Chondrocyte (in vitro differentiated cells): ENCODE results near the gene ADAP1. TPM values are rescaled to one million over a fixed set of nuclear protein-coding genes. Genes with fewer than 3 reads are reported as not detected.

Experiments used
- DNase-seq: peaks from one replicate; pipeline ENCODE4 v3.0.0; 2021; ENCODE audit warnings: mixed read lengths, low spot score
- H3K27ac Mint-ChIP-seq: one replicate; pipeline ENCODE4 v1.8.0; 2021; ENCODE audit warnings: mild to moderate bottlenecking, moderate library complexity, mixed read lengths; ENCODE audit not compliant: unreplicated experiment
- H3K27me3 Mint-ChIP-seq: 2 replicates; pipeline ENCODE4 v1.8.0; 2021; ENCODE audit warnings: low read depth, mixed read lengths
- H3K36me3 Mint-ChIP-seq: 2 replicates; pipeline ENCODE4 v1.8.0; 2021; ENCODE audit warnings: low read depth, mixed read lengths
- H3K4me1 Mint-ChIP-seq: 2 replicates; pipeline ENCODE4 v1.8.0; 2021; ENCODE audit warnings: low read depth, mild to moderate bottlenecking, mixed read lengths
- H3K4me3 Mint-ChIP-seq: one replicate; pipeline ENCODE4 v1.8.0; 2021; ENCODE audit warnings: mild to moderate bottlenecking, moderate library complexity, mixed read lengths; ENCODE audit not compliant: unreplicated experiment
- H3K9me3 Mint-ChIP-seq: 2 replicates; pipeline ENCODE4 v1.8.0; 2021; ENCODE audit warnings: low read depth, mixed read lengths
- total RNA-seq: library from RNA; stranded (reverse); gene quantifications from 3 replicates; pipeline ENCODE4 v1.2.1, GENCODE V29; 2021
- TF ChIP-seq, protein P1 (sequence below): fragments of 200-600 bp; sonication (generic); IDR thresholded peaks from 2 replicates; pipeline ENCODE4 v1.5.0; 2021; ENCODE audit warnings: antibody characterized with exemption, mild to moderate bottlenecking, moderate library complexity

The ADAP1 gene
- total RNA-seq, 1 donor from 2014 or later = 6.7 TPM

DNA sequence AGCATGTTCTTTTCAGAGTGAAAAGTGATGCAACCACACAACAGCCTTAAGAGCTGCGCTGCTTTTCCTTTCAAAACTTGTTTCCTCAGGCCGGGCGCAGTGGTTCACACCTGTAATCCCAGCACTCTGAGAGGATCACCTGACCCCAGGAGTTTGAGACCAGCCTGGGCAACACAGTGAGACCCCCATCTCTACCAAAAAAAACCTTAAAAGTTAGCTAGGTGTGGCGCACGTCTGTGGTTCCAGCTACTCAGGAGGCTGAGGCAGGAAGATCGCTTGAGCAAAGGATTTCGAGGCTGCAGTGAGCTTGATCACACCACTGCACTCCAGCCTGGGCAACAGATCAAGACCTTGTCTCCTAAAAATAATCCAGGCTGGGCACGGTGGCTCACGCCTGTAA lies 18.8 kb upstream of the ADAP1 start:
- TF ChIP-seq, protein P1, sequence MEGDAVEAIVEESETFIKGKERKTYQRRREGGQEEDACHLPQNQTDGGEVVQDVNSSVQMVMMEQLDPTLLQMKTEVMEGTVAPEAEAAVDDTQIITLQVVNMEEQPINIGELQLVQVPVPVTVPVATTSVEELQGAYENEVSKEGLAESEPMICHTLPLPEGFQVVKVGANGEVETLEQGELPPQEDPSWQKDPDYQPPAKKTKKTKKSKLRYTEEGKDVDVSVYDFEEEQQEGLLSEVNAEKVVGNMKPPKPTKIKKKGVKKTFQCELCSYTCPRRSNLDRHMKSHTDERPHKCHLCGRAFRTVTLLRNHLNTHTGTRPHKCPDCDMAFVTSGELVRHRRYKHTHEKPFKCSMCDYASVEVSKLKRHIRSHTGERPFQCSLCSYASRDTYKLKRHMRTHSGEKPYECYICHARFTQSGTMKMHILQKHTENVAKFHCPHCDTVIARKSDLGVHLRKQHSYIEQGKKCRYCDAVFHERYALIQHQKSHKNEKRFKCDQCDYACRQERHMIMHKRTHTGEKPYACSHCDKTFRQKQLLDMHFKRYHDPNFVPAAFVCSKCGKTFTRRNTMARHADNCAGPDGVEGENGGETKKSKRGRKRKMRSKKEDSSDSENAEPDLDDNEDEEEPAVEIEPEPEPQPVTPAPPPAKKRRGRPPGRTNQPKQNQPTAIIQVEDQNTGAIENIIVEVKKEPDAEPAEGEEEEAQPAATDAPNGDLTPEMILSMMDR = no peak
- no peaks in the 10 kb centered on the region for H3K27me3 Mint-ChIP-seq
- DNase-seq = no peak
- no peak overlapping the region for H3K27ac Mint-ChIP-seq
- peaks cover 13% of the 10 kb centered on the region for H3K4me1 Mint-ChIP-seq
- peaks cover 10% of the 10 kb centered on the region for H3K36me3 Mint-ChIP-seq
- no peak overlapping the region for H3K4me3 Mint-ChIP-seq
- no peaks in the 10 kb centered on the region for H3K9me3 Mint-ChIP-seq

DNA sequence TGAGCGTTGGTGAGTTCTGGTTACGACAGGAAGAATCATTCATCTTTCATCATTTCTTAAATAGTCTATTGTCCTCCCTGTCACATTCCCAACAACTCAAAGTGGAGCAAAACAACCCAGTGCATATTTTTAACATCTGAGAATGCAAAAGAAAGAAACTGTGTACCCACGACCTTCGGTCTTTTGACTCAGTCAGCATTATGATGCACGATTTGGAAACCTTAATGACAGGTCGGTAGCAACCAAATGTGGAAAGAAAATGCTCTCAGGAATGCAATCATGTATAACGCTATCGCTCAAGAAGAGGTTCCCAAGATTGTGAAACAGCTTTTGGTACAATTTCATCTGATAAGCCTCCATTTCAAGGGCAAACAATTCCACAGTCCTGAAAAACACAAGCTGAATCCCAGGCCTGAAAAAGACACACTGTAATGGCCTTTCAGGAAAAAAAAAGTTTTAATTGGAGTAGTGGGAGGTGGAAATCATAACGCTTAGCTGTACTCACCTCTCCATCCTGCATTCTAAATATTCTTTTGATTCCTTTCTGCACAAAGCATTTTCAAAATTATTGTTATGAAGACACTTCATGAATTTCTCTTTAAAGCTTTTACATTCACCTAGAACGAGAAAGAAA lies 18.3 kb upstream of the ADAP1 start:
- Mint-ChIP-seq H3K27me3 (no peaks in the 10 kb centered on the region), H3K4me3 (no peak overlapping the region), H3K36me3 (peaks cover 12% of the 10 kb centered on the region), H3K27ac (no peak overlapping the region), H3K4me1 (peaks cover 13% of the 10 kb centered on the region), H3K9me3 (no peaks in the 10 kb centered on the region)
- DNase-seq = no peak
- TF ChIP-seq, protein P1 = no peak

DNA sequence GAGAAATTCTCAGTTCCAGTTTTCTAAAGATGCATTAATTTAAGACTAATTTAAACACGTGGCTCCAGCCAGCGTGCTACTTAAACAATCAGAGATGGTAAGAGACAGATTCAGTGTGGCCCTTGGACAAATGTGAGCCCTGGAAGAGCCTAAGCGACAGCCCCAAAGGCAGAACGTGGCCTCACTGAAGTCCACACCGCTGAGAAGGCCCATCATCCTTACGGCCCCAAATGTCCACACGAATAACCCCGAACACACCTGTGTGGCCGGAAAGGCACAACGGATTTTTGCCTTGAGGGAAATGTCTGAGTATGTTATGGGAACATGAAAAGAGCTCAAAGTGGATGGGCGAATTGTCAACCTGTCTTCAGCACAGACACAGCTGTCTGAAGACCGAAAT lies 17.6 kb upstream of the ADAP1 start:
- H3K4me3 Mint-ChIP-seq = no peak overlapping the region
- no peaks in the 10 kb centered on the region for H3K27me3 Mint-ChIP-seq
- H3K36me3 Mint-ChIP-seq = peaks cover 16% of the 10 kb centered on the region
- no peaks in the 10 kb centered on the region for H3K9me3 Mint-ChIP-seq
- H3K27ac Mint-ChIP-seq = no peak overlapping the region
- H3K4me1 Mint-ChIP-seq = peaks cover 13% of the 10 kb centered on the region
- TF ChIP-seq, protein P1 = no peak
- DNase-seq = no peak

DNA sequence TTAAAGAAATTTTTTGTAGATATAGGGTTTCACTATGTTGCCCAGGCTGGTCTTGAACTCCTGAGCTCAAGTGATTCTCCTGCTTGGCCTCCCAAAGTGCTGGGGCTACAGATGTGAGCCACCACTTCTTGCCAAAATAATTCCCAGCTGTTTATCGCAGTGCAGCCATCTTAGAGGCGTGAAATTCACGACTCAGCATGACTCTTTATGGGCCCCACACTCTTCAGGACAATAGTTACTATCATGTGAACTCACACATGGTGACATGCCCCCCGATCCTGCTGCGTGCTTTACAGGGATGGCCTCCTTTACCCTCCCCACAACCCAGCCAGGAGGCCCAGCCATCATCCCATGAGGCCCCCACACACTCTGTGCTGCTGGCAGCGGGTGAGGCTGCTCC lies 16.3 kb upstream of the ADAP1 start:
- TF ChIP-seq, protein P1 = no peak
- no peak overlapping the region for H3K27ac Mint-ChIP-seq
- no peaks in the 10 kb centered on the region for H3K9me3 Mint-ChIP-seq
- no peak overlapping the region for H3K4me3 Mint-ChIP-seq
- DNase-seq = no peak
- peaks cover 22% of the 10 kb centered on the region for H3K4me1 Mint-ChIP-seq
- no peaks in the 10 kb centered on the region for H3K27me3 Mint-ChIP-seq
- peaks cover 17% of the 10 kb centered on the region for H3K36me3 Mint-ChIP-seq

DNA sequence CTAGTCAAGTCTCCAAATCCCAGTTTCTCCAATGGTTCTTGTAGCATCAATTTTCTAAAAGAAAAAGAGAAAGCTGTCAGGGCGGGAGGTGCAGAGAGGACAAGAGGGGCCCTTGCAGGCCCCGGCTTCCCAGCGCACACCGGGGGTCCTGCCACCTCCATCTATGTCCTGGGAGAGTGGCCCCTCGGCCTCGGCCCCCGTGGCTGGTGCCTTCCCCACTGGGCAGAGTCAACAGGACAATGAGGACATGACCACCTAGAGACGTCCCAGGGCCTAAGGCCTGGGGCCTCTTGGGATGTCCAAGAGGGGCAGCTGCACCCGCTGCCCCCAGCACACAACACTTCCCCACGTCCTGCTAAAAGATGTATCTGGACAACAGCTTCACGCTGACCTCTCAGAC lies 14.9 kb upstream of the ADAP1 start:
- Mint-ChIP-seq H3K27me3 (no peaks in the 10 kb centered on the region), H3K36me3 (peaks cover 17% of the 10 kb centered on the region), H3K27ac (no peak overlapping the region), H3K4me1 (peaks cover 32% of the 10 kb centered on the region), H3K9me3 (no peaks in the 10 kb centered on the region), H3K4me3 (no peak overlapping the region)
- DNase-seq = no peak
- TF ChIP-seq, protein P1 = no peak
